ENCODE measurements around the gene NAALADL2.

NAALADL2 gene

DNA sequence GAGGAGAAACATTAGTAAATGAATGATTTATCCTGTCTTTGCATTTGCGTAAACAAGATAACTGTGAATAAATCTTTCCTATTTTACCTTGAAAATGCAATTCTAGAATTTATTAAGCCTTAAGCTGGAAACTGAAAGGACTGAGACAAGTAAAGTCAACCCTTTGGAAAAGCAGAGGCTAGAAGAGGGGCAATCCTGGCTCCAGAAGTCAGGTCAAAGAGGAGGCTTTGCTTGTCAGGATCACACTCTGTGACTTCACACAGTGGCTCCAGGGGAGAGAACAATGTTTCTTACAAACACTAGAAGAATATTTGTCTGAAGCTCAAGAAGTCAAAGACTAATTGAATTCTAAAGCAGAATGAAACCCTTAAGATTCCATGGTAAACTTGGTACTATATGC is 530.4 kb downstream of the NAALADL2 start:
- no peak overlapping the region for H3K4me3 ChIP-seq (ENCODE audit: low read depth, low read length, poor library complexity, severe bottlenecking)
- H3K79me2 ChIP-seq (ENCODE audit: insufficient read depth, low read length), result no peaks in the 10 kb centered on the region
- no peak overlapping the region for H2AFZ ChIP-seq (ENCODE audit: low read length)
- no peaks in the 10 kb centered on the region for H3K36me3 ChIP-seq (ENCODE audit: insufficient read depth, low read length)
- H3K9me3 ChIP-seq (ENCODE audit: low read length), result no peaks in the 10 kb centered on the region
- no peak overlapping the region for H3K27ac ChIP-seq (ENCODE audit: low read depth, low read length, poor library complexity, severe bottlenecking)
- TF ChIP-seq EZH2 (IDR thresholded peaks at IDR 0.05; ENCODE audit: borderline replicate concordance, low read length), result no peak
- TF ChIP-seq, protein P1, sequence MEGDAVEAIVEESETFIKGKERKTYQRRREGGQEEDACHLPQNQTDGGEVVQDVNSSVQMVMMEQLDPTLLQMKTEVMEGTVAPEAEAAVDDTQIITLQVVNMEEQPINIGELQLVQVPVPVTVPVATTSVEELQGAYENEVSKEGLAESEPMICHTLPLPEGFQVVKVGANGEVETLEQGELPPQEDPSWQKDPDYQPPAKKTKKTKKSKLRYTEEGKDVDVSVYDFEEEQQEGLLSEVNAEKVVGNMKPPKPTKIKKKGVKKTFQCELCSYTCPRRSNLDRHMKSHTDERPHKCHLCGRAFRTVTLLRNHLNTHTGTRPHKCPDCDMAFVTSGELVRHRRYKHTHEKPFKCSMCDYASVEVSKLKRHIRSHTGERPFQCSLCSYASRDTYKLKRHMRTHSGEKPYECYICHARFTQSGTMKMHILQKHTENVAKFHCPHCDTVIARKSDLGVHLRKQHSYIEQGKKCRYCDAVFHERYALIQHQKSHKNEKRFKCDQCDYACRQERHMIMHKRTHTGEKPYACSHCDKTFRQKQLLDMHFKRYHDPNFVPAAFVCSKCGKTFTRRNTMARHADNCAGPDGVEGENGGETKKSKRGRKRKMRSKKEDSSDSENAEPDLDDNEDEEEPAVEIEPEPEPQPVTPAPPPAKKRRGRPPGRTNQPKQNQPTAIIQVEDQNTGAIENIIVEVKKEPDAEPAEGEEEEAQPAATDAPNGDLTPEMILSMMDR (IDR thresholded peaks at IDR 0.05; ENCODE audit: low read length), result no peak
- H3K27me3 ChIP-seq (ENCODE audit: insufficient read depth, low read length), result no peaks in the 10 kb centered on the region
- no peak overlapping the region for H3K9ac ChIP-seq (ENCODE audit: low read length)
- no peaks in the 10 kb centered on the region for H3K4me1 ChIP-seq (ENCODE audit: insufficient read depth, low read length, severe bottlenecking)
- H3K9me2 ChIP-seq (ENCODE audit: low read depth, low read length), result no peaks in the 10 kb centered on the region
- no peaks in the 10 kb centered on the region for H3F3A ChIP-seq (ENCODE audit: insufficient read depth, low read length)
- no peaks in the 10 kb centered on the region for H4K20me1 ChIP-seq (ENCODE audit: insufficient read depth, low read length)
- H3K4me2 ChIP-seq (ENCODE audit: low read length), result no peak overlapping the region

GRCh38 chr3:175391601-175392000 is 532.5 kb downstream of the NAALADL2 start:
- H3K36me3 ChIP-seq (ENCODE audit: insufficient read depth, low read length), result no peaks in the 10 kb centered on the region
- no peaks in the 10 kb centered on the region for H3K4me1 ChIP-seq (ENCODE audit: insufficient read depth, low read length, severe bottlenecking)
- no peaks in the 10 kb centered on the region for H3K79me2 ChIP-seq (ENCODE audit: insufficient read depth, low read length)
- no peaks in the 10 kb centered on the region for H3K9me3 ChIP-seq (ENCODE audit: low read length)
- H3K27ac ChIP-seq (ENCODE audit: low read depth, low read length, poor library complexity, severe bottlenecking), result no peak overlapping the region
- H3K4me2 ChIP-seq (ENCODE audit: low read length), result no peak overlapping the region
- H2AFZ ChIP-seq (ENCODE audit: low read length), result no peak overlapping the region
- H3K27me3 ChIP-seq (ENCODE audit: insufficient read depth, low read length), result no peaks in the 10 kb centered on the region
- H3K9ac ChIP-seq (ENCODE audit: low read length), result no peak overlapping the region
- no peak overlapping the region for H3K4me3 ChIP-seq (ENCODE audit: low read depth, low read length, poor library complexity, severe bottlenecking)
- TF ChIP-seq EZH2 (IDR thresholded peaks at IDR 0.05; ENCODE audit: borderline replicate concordance, low read length), result no peak
- TF ChIP-seq, protein P1 (IDR thresholded peaks at IDR 0.05; ENCODE audit: low read length), result no peak
- no peaks in the 10 kb centered on the region for H3F3A ChIP-seq (ENCODE audit: insufficient read depth, low read length)
- H3K9me2 ChIP-seq (ENCODE audit: low read depth, low read length), result no peaks in the 10 kb centered on the region
- H4K20me1 ChIP-seq (ENCODE audit: insufficient read depth, low read length), result no peaks in the 10 kb centered on the region

DNA sequence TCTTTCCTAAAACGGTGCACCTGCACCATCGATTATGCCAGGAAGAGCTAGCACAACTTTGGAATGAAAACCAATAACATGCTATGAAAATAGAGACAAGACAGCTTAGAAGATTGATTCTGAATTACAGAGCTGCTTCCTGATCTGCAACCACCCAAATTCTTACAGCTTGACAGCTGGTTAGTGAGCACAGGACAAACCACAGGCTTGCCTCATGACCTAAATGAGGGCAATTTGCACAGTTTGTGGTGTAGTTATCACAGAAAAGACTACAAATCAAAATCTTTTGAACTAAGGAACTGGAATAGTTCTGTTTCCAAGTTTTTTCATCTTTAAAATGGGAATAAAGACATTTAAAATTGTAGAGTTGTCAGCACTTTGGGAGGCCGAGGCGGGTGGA is 533.5 kb downstream of the NAALADL2 start:
- no peaks in the 10 kb centered on the region for H3F3A ChIP-seq (ENCODE audit: insufficient read depth, low read length)
- no peaks in the 10 kb centered on the region for H3K27me3 ChIP-seq (ENCODE audit: insufficient read depth, low read length)
- no peaks in the 10 kb centered on the region for H3K4me1 ChIP-seq (ENCODE audit: insufficient read depth, low read length, severe bottlenecking)
- TF ChIP-seq EZH2 (IDR thresholded peaks at IDR 0.05; ENCODE audit: borderline replicate concordance, low read length), result no peak
- TF ChIP-seq, protein P1 (IDR thresholded peaks at IDR 0.05; ENCODE audit: low read length), result no peak
- no peak overlapping the region for H2AFZ ChIP-seq (ENCODE audit: low read length)
- H3K4me2 ChIP-seq (ENCODE audit: low read length), result no peak overlapping the region
- H3K9me2 ChIP-seq (ENCODE audit: low read depth, low read length), result no peaks in the 10 kb centered on the region
- no peaks in the 10 kb centered on the region for H3K36me3 ChIP-seq (ENCODE audit: insufficient read depth, low read length)
- H3K27ac ChIP-seq (ENCODE audit: low read depth, low read length, poor library complexity, severe bottlenecking), result no peak overlapping the region
- H3K9me3 ChIP-seq (ENCODE audit: low read length), result no peaks in the 10 kb centered on the region
- H3K79me2 ChIP-seq (ENCODE audit: insufficient read depth, low read length), result no peaks in the 10 kb centered on the region
- no peak overlapping the region for H3K4me3 ChIP-seq (ENCODE audit: low read depth, low read length, poor library complexity, severe bottlenecking)
- no peak overlapping the region for H3K9ac ChIP-seq (ENCODE audit: low read length)
- no peaks in the 10 kb centered on the region for H4K20me1 ChIP-seq (ENCODE audit: insufficient read depth, low read length)

Data from OCI-LY1 (cell line).